Measurements from ENCODE around the gene RNU6-7.

RNU6-7 gene

DNA sequence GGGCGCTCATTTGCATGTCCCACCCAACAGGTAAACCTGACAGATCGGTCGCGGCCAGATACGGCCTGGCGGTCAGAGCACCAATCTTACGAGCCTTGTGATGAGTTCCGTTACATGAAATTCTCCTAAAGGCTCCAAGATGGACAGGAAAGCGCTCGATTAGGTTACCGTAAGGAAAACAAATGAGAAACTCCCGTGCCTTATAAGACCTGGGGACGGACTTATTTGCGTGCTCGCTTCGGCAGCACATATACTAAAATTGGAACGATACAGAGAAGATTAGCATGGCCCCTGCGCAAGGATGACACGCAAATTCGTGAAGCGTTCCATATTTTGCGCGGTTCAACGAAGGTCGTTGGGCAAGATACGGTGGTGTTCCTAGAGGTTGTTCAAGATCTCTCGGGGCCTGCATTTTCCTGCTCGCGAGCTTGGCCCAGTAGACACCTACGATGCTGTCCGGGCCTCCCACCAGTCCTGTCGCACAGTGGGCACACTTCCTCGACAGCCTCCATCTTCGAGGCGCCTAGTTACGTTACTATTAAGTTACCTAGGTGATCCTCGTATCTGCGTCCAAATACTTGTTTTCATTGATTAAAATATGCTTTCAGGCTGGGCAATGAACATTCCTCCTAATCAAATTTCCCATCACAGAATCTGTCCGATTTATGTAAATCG, at the start of gene RNU6-7:
Gene RNU6-7 (plus strand): TSS at position 230 of the 675 bp plus-strand sequence.
- peak in 27 of 58 donors; percentile 2 to 67 (median 36) for DNase-seq

DNA sequence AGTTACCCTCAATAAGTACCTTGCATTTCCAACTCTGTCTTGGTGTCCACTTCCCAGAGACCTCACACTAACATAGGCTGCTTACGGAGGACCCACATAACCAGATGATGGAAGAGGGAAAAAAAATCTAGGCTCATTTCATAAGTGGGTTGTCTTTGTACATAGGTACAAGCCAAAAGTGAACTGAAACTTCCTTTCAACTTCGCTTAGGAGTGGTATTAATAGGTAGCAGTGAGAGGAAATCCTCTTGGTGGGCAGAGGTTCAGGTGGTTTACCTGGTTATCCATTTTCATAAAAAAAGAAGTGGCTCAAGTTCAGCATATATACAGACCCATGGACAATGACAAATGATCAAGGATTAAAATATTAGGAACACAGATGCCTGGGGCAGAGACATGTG, 35.8 kb upstream of the RNU6-7 start:
- no peak for DNase-seq

DNA sequence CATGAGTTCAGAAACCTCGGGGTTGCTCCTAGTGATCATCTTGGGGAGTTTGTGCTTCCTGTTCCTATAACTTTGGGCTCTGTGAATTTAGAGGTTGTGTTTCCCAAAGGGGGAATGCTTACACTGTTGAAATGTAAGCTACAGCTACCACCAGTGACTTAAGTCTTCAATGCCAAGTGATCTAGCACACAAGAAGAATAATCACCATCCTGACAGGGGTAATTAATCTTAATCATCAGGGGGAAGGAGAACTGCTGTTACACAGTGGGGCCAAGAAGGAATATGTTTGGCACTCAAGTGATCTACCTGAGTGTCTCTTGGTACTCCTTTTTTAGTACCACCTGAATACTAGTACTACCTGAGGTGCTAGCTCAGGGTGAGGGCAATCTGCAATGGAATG, 34.9 kb upstream of the RNU6-7 start:
- no peak for DNase-seq

DNA sequence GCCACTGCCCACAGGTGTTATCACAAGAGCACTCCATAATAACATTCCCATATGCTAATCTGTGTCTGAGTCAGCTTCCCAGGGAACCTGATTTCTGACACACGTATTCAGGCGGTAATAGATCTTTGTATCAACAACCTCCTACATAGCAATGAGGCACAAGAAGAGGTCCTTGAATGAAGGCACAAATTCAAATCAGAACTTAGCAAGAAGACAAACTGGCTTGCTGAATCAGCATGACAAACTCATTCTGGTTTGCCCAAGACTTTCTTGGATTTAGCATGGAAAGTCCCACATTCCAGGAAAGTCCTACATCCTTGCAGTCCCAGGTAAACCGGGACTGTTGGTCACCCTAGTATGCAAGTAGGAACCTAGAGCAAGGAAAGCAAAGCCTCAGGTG, 33.9 kb upstream of the RNU6-7 start:
- DNase-seq = no peak

DNA sequence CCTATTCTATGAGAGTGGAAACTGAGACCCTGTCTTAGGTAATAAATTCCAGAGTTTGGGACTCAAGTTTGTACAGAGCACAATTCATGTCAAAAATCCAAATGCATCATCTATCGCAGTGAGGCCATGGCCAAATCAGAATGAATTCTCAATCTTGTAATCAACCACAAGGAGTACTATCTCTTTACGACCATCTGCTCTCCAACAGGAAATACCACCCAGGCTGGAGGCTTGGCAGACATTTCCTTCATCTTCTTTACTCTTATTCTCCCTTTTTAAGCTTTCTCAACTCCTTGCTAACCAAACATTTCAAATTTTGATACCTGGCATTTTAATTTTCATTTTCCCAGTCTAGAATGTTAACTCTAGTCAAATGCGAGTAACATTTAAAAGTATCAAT, 32.7 kb upstream of the RNU6-7 start:
- DNase-seq = no peak

DNA sequence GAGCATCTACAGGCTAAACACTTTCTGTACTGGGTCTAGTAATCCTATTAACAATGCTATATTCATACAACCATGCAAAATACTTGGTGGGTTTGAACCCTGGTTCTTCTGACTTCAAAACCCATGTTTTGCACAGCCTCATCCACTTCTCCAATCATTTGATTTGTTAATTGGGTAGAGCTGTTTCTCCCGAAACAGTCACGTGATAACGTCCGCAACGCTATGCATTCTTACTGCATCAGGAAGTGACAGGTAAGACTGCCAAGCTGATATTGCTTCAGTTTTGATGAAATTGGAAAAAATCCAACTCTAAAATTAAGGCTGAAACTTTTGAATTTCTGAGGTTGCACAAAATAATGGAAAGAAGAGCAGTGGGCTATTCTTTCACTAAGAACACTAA, 30.4 kb upstream of the RNU6-7 start:
- DNase-seq = no peak

DNA sequence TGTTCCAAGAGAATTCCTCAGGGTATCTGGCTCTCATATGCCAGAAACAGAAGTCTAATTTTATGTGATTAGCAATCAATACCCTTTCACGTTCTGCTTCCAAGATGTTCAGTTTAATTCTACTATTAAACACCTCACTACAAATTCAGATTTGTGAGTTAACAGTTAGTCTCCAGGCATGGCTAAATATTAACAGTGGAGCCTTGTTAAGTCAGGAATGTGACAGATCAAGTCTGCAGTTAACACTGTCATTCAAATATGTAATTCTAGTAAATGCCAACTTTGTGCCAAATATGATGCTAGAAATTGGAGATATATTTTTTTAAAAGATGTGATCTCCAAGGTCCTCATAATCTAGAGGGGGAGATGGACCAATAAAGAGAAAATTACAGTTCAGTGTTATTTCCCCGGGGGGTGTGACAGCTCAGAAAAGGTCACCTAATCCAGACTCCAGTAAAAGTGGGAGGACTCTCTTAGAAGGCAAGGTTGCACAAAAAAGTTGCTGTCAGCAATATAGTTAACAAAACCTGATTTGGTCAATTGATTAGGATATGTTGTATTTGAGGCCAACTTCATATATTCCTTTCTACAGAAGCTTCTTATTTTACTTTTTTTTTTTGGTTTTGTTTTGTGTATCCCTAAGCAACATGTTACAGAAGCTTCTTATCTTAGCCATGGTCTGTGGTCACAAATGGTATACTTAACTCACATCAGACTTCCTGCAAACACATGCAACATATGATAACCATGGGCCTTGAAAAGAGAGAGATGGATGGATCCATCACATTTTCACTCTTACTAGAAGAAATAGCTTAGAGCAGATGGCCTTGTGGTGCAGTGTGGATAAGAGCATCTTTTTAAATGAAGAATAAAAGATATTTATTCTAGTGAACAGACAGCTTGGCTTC, 18.4 kb upstream of the RNU6-7 start:
- DNase-seq = no peak

DNA sequence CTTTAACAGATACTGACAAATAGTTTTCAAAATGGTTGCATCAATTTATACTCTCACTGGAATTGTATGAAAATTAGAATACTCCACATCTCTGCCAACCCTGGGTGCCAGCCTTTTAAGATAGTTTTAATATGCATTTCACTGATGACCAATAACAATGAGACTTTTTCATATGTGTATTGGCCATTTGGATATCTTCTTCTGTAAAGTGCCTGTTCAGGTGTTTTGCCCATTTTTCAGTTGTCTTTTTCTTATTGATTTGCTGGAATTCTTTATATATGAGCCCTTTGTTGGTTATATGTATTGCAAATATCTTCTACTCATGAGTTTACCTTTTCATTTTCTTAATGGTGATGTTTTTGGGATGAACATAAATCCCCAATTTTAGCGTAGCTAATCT, 16.7 kb upstream of the RNU6-7 start:
- DNase-seq = no peak

DNA sequence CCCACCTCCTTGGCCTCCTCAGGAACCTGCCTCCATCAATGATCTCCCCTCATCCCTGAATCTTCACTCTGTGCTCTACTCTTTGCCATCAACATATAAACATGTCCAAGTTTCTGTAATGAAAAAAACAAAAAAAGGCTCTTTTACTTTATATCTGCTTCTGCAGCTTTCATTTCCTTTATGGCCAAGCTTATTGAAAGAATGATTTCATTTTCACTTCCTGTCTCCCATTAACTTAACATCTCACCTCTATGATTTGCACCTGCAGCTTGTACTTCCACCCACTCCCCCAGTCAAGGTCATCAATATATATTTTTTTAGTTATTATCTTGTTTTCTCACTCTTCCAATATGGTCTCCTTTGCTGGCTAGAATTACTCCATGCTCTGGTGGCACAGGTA, 15.6 kb upstream of the RNU6-7 start:
- no peak for DNase-seq

DNA sequence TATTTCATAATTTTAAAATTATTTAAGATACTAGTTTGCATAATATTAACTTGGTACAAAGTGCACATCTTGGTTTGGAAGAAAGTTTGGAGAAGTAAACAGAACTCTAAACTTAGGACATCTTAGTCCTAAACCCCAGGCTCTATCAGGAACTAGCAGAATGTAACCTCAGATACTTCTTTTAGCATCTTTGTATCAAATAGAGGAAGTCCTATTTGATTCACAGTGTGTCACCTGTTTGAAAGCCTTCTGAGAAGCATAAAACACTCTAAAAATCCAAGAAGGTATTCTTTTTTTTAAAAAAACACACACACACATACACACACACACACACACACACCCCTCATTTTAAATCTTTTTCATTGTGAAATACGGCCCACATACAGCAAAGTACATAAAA, 12.0 kb upstream of the RNU6-7 start:
- DNase-seq = no peak

DNA sequence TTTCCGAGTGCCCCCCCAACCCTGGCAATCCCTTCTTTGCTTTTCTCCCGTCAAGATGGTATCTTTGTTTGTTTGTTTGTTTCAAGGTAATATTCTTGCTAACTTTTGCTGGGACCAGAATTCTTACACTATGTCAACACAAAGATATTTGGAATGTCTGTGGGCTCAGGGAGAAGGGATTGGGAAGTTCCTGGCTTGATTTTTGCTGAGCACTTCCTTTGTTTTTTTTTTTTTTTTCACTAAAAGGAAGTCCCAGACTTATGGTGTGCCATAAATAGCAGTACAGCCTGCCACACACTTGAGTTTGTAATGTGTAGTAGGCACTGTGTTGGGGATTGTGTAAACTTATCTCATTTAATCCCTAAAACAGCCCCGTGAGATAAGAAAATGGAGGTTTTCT, 11.2 kb upstream of the RNU6-7 start:
- no peak for DNase-seq

DNA sequence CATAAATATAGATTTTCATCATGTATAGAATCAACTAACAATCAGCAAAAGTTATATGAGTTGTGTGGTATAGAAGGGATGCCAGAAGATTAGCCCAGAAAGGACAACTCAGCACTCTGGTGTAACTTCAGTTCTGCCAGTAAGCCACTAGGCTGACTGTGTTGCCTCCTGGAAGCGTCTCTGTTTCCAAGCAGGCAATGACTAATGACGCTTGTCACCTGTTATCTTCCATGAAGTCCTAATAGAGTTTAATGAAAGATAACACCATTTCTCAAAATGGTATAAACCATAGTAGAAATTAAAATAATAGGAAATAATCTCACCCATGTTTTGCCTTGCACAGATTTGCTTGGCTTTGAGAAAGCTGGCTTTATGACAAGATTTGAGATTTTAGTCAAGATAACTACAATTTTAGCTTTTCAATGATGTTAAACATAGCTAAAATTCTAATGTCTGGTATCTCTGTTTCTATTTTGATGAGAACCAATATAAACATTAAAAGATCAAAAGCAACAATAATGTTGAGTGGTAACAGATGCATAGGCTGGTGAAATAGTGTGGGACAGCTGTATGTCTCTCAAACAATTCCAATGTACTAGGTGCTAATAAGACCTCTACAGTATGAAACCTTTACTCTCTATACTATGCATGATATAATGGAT, 9.0 kb upstream of the RNU6-7 start:
- no peak for DNase-seq

DNA sequence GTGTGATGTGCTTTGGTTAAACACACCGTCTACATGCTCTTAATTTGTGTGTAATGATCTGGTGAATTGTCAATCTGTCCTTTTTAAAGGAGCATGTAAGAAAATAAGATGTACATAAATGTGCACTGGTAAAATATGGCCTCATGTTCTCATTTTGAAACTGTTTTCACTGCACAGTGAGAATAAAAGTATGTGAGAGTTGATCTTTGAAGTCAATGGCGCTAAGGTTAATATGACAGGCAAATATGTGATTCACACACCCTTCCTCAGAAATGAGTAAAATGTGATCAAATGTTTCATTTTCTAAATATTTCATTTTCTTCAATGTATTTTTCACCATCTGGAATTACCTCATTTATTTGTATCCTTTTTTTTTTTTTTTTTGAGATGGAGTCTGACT, 8.3 kb upstream of the RNU6-7 start:
- DNase-seq = no peak

DNA sequence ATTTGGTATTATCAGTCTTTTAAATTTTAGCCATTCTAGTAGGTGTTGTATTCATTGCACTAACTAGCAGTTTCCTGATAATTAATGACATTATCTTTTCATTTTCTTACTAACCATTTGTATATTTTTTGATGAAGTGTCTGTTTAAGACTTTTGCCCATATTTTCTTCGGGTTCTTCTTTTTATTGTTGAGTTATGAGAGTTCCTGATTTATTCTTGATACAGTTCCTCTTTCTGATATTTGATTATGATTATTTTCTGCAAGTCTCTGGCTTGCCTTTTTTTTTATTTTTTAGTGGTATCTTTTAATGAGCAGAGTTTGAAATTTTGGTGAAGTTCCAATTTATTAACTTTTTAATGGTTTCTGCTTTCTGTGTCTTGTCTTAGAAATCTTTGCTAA, 6.2 kb upstream of the RNU6-7 start:
- DNase-seq = no peak

DNA sequence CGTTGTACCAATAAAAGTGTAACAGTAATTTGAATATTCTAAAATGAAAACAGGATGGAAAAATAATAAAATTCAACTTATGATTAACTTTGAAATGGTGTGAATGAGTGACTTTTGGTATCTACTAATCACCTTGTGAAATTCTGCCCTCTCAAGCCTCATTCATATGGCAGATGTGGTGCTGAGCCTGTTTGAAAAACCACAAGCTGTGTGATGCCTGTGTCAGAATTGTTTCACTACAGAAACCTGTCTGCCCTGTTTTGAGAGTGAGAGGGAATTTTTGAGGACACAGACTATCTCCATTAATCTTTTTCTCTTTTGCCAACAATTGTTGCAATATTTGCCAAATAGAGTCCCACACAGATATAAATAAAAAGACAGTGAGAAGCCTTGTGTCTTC, 3.9 kb upstream of the RNU6-7 start:
- no peak for DNase-seq

DNA sequence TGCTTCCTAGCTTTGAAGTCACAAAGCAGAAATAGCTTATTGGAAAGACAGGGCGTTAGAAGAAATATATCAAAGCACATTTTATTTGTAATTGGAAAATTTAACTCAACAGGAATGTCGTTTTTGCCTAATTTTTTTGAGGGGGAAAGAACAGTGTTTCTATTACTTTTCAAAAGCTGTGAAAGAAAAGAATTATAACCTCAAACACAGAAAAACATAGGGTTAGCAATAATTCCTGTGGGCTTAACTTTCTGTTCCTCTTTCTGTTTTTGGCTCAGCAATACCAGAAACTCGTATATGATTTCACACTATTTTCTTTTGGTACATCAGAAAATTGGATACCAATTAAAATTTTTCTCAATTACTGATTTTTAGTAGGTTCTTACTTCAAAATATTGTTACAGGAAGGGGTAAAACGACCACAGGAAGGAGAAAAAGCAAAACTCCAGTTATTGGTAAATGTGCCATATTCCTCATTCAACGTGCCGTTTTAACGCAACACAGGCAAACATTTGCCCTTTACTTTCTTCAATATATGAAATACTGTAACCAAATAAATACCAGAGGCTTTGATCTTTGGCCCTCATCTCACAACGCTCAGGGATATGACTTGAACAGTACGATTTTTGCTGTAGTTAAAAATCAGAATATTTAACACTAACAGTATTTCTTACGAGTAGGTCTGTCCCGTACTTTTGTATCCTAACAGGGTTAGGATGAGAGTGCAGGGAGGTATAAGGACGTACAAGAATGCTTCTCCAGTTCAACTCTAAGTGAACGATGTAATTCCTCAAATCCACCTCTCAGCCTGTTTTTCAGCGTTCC, 1.3 kb upstream of the RNU6-7 start:
- no peak for DNase-seq

DNA sequence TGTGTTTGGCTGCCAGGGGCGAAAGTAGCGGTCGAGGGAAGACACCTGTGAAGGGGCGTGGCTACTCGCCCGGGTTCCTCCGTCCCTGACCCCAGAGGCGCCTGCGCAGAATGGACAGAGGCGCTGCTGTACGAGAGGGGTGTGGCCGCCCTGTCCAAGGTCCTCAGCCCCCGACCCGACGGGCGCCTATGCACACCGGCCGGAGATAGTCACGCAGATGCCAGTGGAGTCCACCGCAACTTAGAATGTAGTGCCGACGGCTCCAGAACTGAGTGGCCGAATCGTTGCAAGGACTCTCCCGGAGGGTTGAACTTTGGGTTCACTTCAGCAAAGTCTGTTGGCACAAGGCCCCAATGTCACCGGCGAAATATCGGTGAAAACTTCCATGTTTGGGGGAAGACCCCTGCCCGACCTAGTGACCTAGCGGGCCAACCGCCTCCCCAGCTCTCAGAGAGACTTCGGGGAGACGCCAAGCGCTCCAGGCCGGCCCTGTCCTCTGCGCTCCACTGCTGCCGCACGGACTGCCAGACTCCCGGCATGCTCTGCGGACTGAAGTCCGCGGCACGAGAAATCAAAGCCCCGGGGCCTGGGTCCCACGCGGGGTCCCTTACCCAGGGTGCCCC, 541 bp upstream of the RNU6-7 start:
- DNase-seq = peak in 56 of 58 donors; percentile 11 to 81 (median 61)

DNA sequence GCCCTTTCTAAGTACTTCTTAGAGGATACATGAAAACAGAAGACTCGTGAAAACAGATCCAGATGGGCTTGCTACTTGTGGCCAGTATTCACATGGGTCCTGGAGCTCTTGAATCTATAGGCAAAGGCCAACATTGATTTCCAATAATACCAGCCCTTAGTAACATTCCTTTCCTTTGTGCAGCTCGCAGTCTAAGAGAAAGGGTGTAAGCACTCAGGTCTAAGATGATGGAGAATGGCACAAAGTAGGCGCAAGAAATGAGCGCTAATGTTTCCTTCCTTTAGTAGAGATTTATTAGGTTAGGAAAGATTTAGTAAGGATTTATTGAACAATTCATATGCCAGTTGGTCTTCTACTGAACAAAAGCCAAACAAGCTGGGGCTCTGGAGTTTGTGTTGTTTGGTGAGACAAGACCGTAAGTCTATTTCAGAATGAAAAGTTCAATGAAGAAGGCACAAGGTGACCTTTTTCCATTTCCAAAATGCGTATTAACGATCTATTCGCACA, 699 bp downstream of the RNU6-7 start:
- DNase-seq = peak in 4 of 58 donors; percentile 23 to 60 (median 44)

DNA sequence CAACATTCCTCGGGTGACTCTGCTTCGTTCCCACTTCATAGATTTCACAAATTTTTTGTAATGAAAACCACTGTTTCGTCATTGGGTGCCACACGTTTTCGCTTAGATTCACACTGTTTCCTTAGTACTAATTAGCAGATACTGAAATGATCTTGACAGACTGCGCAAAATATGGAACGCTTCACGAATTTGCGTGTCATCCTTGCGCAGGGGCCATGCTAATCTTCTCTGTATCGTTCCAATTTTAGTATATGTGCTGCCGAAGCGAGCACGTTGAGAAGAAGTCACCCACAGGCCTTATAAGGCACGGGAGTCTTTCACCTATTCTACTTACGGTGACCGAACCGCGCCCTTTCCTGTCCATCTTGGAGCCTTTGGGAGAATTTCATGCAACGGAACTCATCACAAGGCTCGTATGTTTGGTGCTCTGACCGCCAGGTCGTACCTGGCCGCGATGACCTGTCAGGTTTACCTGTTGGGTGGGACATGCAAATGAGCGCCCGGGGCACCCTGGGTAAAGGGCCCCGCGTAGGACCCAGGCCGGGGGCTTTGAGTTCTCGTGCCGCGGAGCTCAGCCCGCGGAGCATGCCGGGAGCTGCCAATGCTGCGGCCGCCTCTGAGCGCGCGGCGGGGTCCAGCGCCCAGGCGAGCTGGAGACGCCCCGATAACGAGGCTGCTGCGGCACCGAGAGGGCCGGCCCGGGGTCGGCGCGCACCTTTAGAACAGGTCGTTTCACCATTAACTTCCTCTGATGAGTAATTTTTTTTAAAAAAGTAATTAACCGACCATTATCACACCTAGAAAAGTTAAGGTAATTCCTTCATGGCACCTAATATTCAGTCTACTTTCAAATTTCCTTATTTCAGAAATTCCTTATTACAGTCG, 1.4 kb downstream of the RNU6-7 start, which contains the start of gene RNU6-8:
Gene RNU6-8 (minus strand): TSS at position 272 of the 885 bp plus-strand sequence.
- peak; percentile 37 to 98 (median 80) for DNase-seq

Data from anterior cingulate cortex (tissue), 58 donors.